ENCODE data around the gene LAYN.

GRCh38 chr11:111601979-111602864, 61.7 kb downstream of the LAYN start, which contains the start of gene SIK2:
- peak; percentile 88 to 100 for TF ChIP-seq CTCF (IDR thresholded peaks at IDR 0.05; ENCODE audit: extremely low read depth in 1 of 2, insufficient read depth in 1 of 2, low read depth in 1 of 2, low read length in 2 of 2)
- TF ChIP-seq FOS (IDR thresholded peaks at IDR 0.05; ENCODE audit: borderline replicate concordance, insufficient read depth, low read length) = no peak
- peak; percentile 21 for TF ChIP-seq MAX (IDR thresholded peaks at IDR 0.05; ENCODE audit: insufficient read depth, insufficient read length)
- no peak for TF ChIP-seq JUN (IDR thresholded peaks at IDR 0.05; ENCODE audit: borderline replicate concordance, insufficient read depth, insufficient read length, low read depth)
- no peak for TF ChIP-seq POLR2A (IDR thresholded peaks at IDR 0.05; ENCODE audit: low read depth, low read length)
